ENCODE data around the gene SLC9C2. TPM values are rescaled to one million over a fixed set of nuclear protein-coding genes. Genes with fewer than 3 reads are reported as not detected.

SLC9C2 gene
- polyA plus RNA-seq, 1 of the 3 experiments (the other 2 are of a cell fraction): not detected

- Histone ChIP-seq H3F3A (replicated peaks; ENCODE audit: insufficient read depth) (no peaks in the 10 kb centered on the region), H4K20me1 (ENCODE audit: insufficient read depth) (no peaks in the 10 kb centered on the region), H3K27ac (ENCODE audit: low read depth in 2 of 2, low read length in 1 of 2) (no peak overlapping the region), H2AFZ (ENCODE audit: low read depth) (no peak overlapping the region), H3K9me2 (no peaks in the 10 kb centered on the region), H3K9ac (no peak overlapping the region), H3K79me2 (ENCODE audit: insufficient read depth) (no peaks in the 10 kb centered on the region), H3K4me2 (no peak overlapping the region), H3K36me3 (replicated peaks in 1 of 2; ENCODE audit: control insufficient read depth in 1 of 2, insufficient read depth in 2 of 2, low read length in 1 of 2) (no peaks in the 10 kb centered on the region), H3K9me3 (no peaks in the 10 kb centered on the region), H3K4me3 (ENCODE audit: low read depth in 2 of 2, low read length in 1 of 2) (no peak overlapping the region), H3K27me3 (ENCODE audit: insufficient read depth) (no peaks in the 10 kb centered on the region), H3K4me1 (ENCODE audit: control insufficient read depth in 1 of 2, insufficient read depth in 2 of 2, low read depth in 1 of 2, low read length in 1 of 2) (no peaks in the 10 kb centered on the region; a peak in 1 of 4 replicates)
- ChIA-PET POLR2A (no interaction called here), CTCF (no interaction called here)
- TF ChIP-seq POLR2AphosphoS5 (IDR thresholded peaks at IDR 0.05; ENCODE audit: low read depth, low read length) (no peak), ELF1 (IDR thresholded peaks at IDR 0.05) (no peak), SIN3A (IDR thresholded peaks at IDR 0.05; ENCODE audit: borderline replicate concordance, low read depth, low read length) (no peak), CHD2 (IDR thresholded peaks at IDR 0.05; ENCODE audit: low read length, partially characterized antibody) (no peak), GABPA (IDR thresholded peaks at IDR 0.05; ENCODE audit: low read depth) (no peak), NFIC (IDR thresholded peaks at IDR 0.05; ENCODE audit: borderline replicate concordance) (no peak), JUND (IDR thresholded peaks at IDR 0.05) (no peak), SMC3 (IDR thresholded peaks at IDR 0.05; ENCODE audit: low read depth, low read length) (no peak), FOXM1 (IDR thresholded peaks at IDR 0.05; ENCODE audit: low read depth) (no peak), IRF3 (IDR thresholded peaks at IDR 0.05; ENCODE audit: low read depth, low read length) (no peak), TAF1 (IDR thresholded peaks at IDR 0.05; ENCODE audit: borderline replicate concordance, low read depth, low read length) (no peak), NRF1 (IDR thresholded peaks at IDR 0.05; ENCODE audit: low read depth, low read length) (no peak), ZBTB33 (IDR thresholded peaks at IDR 0.05; ENCODE audit: borderline replicate concordance, low read depth) (no peak), EP300 (IDR thresholded peaks at IDR 0.05; ENCODE audit: borderline replicate concordance in 1 of 2, low read depth in 1 of 2, low read length in 1 of 2) (no peak), USF2 (IDR thresholded peaks at IDR 0.05; ENCODE audit: borderline replicate concordance, low read depth, low read length) (no peak), FOSL2 (IDR thresholded peaks at IDR 0.05; ENCODE audit: borderline replicate concordance, low read depth) (no peak)
- DNase-seq: no peak
- WGBS (ENCODE audit: low lambda C conversion rate): 70% methylated on average over 4 of the region's 4 CpGs
Observed at GRCh38 chr1:173554089-173554488, 48.8 kb downstream of the SLC9C2 start.

Measured in SK-N-SH (cell line).